ENCODE measurements around the gene TCF12. TPM values are rescaled to one million over a fixed set of nuclear protein-coding genes. Genes with fewer than 3 reads are reported as not detected.

Gene TCF12
- total RNA-seq, 1 experiment from 2014 or later, result 102 TPM

DNA sequence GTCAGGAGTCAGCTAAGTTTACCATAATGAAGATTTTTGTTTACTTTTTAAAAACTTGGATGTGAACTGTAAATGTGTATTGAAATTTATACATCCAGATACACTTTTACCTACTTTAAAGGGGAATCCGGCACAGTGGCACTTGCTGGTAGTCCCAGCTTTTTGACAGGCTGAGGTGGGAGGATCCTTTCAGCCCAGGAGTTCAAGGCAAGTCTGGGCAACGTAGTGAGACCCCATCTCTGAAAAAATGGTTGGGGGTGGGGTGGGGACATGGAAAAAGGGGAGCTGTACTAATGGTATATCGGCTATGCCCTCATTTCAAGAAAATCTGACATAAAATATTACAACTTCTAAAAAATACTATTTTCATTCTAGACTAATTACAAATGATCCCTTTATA lies 362.0 kb downstream of the TCF12 start:
- H3K4me1 ChIP-seq (ENCODE audit: control insufficient read depth, insufficient read depth, low read length), result no peaks in the 10 kb centered on the region
- TF ChIP-seq, protein P1, sequence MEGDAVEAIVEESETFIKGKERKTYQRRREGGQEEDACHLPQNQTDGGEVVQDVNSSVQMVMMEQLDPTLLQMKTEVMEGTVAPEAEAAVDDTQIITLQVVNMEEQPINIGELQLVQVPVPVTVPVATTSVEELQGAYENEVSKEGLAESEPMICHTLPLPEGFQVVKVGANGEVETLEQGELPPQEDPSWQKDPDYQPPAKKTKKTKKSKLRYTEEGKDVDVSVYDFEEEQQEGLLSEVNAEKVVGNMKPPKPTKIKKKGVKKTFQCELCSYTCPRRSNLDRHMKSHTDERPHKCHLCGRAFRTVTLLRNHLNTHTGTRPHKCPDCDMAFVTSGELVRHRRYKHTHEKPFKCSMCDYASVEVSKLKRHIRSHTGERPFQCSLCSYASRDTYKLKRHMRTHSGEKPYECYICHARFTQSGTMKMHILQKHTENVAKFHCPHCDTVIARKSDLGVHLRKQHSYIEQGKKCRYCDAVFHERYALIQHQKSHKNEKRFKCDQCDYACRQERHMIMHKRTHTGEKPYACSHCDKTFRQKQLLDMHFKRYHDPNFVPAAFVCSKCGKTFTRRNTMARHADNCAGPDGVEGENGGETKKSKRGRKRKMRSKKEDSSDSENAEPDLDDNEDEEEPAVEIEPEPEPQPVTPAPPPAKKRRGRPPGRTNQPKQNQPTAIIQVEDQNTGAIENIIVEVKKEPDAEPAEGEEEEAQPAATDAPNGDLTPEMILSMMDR (IDR thresholded peaks at IDR 0.05), result no peak
- TF ChIP-seq TCF7L2 (IDR thresholded peaks at IDR 0.05; ENCODE audit: low read depth, low read length), result no peak
- TF ChIP-seq, protein P2, sequence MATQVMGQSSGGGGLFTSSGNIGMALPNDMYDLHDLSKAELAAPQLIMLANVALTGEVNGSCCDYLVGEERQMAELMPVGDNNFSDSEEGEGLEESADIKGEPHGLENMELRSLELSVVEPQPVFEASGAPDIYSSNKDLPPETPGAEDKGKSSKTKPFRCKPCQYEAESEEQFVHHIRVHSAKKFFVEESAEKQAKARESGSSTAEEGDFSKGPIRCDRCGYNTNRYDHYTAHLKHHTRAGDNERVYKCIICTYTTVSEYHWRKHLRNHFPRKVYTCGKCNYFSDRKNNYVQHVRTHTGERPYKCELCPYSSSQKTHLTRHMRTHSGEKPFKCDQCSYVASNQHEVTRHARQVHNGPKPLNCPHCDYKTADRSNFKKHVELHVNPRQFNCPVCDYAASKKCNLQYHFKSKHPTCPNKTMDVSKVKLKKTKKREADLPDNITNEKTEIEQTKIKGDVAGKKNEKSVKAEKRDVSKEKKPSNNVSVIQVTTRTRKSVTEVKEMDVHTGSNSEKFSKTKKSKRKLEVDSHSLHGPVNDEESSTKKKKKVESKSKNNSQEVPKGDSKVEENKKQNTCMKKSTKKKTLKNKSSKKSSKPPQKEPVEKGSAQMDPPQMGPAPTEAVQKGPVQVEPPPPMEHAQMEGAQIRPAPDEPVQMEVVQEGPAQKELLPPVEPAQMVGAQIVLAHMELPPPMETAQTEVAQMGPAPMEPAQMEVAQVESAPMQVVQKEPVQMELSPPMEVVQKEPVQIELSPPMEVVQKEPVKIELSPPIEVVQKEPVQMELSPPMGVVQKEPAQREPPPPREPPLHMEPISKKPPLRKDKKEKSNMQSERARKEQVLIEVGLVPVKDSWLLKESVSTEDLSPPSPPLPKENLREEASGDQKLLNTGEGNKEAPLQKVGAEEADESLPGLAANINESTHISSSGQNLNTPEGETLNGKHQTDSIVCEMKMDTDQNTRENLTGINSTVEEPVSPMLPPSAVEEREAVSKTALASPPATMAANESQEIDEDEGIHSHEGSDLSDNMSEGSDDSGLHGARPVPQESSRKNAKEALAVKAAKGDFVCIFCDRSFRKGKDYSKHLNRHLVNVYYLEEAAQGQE (IDR thresholded peaks at IDR 0.05; ENCODE audit: insufficient read depth in 1 of 2, low read depth in 2 of 2, low read length in 1 of 2), result no peak
- ChIA-PET CTCF (interaction anchor here (1.3 kb wide), 1 partner anchor 26 kb away, joined by 3 read pairs; no protein-coding TSS in a partner anchor), POLR2A (no interaction called here)
- no peak overlapping the region for H3K4me3 ChIP-seq (ENCODE audit: low read depth in 2 of 2, low read length in 2 of 2)
- H3K36me3 ChIP-seq (ENCODE audit: control insufficient read depth, insufficient read depth, low read length), result 0 out of 2 replicates have a peak, but pooled peaks cover 4% of the 10 kb centered on the region
- H3K27me3 ChIP-seq (ENCODE audit: control insufficient read depth, insufficient read depth, low read length), result no peaks in the 10 kb centered on the region
- BruUV-seq (replicated peaks), result no TSS peak
- DNase-seq (ENCODE audit: low read depth, low spot score) (no peak), ATAC-seq (no peak)
- intact Hi-C loops (cut with micrococcal nuclease; ENCODE audit: unreplicated experiment) (no loop called here), in situ Hi-C loops (cut with HindIII; ENCODE audit: low pct_unique_long_range_greater_than_20kb, low sequenced_read_pairs) (no loop called here)
- H3K27ac ChIP-seq (ENCODE audit: low read length), result no peak overlapping the region
- no peaks in the 10 kb centered on the region for H3K9me3 ChIP-seq (ENCODE audit: control insufficient read depth, insufficient read depth, low read depth, low read length)

DNA sequence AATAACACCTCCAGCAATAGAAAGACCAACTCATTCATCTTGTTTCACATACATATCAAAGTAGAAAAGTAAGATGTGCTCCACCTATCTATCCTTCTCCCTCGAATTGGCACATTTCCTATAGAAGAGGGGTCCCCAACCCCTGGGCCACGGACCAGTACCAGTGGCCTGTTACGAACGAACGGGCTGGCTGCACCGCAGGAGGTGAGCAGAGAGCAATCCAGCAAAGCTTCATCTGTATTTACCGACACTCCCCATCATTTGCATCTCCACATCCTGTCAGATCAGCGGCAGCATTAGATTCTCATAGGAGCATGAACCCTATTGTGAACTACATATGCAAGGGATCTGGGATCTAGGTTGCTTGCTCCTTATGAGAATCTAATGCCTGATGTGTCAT lies 362.9 kb downstream of the TCF12 start:
- 0 out of 2 replicates have a peak, but pooled peaks cover 4% of the 10 kb centered on the region for H3K36me3 ChIP-seq (ENCODE audit: control insufficient read depth, insufficient read depth, low read length)
- ChIA-PET CTCF (interaction anchor here (1.3 kb wide), 1 partner anchor 25 kb away, joined by 3 read pairs; no protein-coding TSS in a partner anchor), POLR2A (no interaction called here)
- H3K9me3 ChIP-seq (ENCODE audit: control insufficient read depth, insufficient read depth, low read depth, low read length), result no peaks in the 10 kb centered on the region
- H3K27ac ChIP-seq (ENCODE audit: low read length), result no peak overlapping the region
- H3K27me3 ChIP-seq (ENCODE audit: control insufficient read depth, insufficient read depth, low read length), result no peaks in the 10 kb centered on the region
- intact Hi-C loops (cut with micrococcal nuclease; ENCODE audit: unreplicated experiment), result no loop called here
- DNase-seq (ENCODE audit: low read depth, low spot score), result no peak
- no peak for ATAC-seq
- TF ChIP-seq SIN3A (IDR thresholded peaks at IDR 0.05; ENCODE audit: borderline replicate concordance, insufficient read depth, low read depth, low read length) (no peak), POLR2AphosphoS5 (IDR thresholded peaks at IDR 0.05; ENCODE audit: low read depth, low read length) (no peak), TCF7L2 (IDR thresholded peaks at IDR 0.05; ENCODE audit: low read depth, low read length) (no peak)
- TF ChIP-seq, protein P2 (IDR thresholded peaks at IDR 0.05; ENCODE audit: insufficient read depth in 1 of 2, low read depth in 2 of 2, low read length in 1 of 2), result no peak
- TF ChIP-seq, protein P1 (IDR thresholded peaks at IDR 0.05), result no peak
- in situ Hi-C loops (cut with HindIII; ENCODE audit: low pct_unique_long_range_greater_than_20kb, low sequenced_read_pairs), result no loop called here
- no peaks in the 10 kb centered on the region for H3K4me1 ChIP-seq (ENCODE audit: control insufficient read depth, insufficient read depth, low read length)
- H3K4me3 ChIP-seq (ENCODE audit: low read depth in 2 of 2, low read length in 2 of 2), result no peak overlapping the region
- no TSS peak for BruUV-seq (replicated peaks)
